GM21390 (cell line): Measurements from ENCODE around the gene ARHGEF1.

Experiments
- ATAC-seq: cut with Tn5 transposase; IDR thresholded peaks from one replicate; pipeline ENCODE4 v1.9.1; 2021; ENCODE audit not compliant: unreplicated experiment

Gene ARHGEF1, protein sequence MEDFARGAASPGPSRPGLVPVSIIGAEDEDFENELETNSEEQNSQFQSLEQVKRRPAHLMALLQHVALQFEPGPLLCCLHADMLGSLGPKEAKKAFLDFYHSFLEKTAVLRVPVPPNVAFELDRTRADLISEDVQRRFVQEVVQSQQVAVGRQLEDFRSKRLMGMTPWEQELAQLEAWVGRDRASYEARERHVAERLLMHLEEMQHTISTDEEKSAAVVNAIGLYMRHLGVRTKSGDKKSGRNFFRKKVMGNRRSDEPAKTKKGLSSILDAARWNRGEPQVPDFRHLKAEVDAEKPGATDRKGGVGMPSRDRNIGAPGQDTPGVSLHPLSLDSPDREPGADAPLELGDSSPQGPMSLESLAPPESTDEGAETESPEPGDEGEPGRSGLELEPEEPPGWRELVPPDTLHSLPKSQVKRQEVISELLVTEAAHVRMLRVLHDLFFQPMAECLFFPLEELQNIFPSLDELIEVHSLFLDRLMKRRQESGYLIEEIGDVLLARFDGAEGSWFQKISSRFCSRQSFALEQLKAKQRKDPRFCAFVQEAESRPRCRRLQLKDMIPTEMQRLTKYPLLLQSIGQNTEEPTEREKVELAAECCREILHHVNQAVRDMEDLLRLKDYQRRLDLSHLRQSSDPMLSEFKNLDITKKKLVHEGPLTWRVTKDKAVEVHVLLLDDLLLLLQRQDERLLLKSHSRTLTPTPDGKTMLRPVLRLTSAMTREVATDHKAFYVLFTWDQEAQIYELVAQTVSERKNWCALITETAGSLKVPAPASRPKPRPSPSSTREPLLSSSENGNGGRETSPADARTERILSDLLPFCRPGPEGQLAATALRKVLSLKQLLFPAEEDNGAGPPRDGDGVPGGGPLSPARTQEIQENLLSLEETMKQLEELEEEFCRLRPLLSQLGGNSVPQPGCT

GRCh38 chr19:41882568-41883462 is at the start of gene ARHGEF1:
TSS of gene ARHGEF1 (plus strand) at chr19:41883184. CDS start at chr19:41888083, 4,899 bp downstream.
- no peak for ATAC-seq

DNA sequence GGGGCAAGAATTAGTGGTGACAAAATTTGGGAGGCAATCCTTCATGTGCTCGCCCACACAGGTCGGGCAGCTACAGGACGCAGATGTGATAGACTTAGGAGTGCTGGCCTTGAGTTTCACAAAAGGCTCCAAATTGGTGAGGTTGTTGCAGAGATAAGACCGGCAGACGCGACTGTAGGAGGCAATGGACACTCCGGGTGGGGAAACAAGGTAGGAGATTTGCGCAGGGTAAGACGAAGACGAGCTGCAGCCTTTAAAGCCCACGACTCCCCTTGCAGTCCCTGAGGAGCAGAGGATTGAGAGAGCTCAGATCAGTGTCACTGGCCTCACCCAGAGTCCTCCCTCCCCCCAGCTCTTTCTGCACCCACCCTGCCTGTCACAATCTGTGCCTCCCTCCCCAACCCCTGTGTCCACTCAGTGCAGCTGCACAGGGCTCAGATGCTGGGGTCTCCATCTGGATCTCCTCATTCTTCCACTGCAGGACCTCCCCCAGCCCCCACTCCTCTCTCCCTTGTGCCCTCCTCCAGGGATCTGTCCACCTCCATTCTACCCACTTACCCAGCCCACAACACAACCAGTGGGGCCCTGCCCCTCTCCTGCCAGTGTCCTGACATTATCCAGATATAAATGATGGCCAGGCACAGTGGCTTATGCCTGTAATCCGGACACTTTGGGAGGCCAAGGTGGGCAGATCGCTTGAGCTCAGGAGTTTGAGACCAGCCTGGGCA is 44.8 kb upstream of the ARHGEF1 start:
- no peak for ATAC-seq

DNA sequence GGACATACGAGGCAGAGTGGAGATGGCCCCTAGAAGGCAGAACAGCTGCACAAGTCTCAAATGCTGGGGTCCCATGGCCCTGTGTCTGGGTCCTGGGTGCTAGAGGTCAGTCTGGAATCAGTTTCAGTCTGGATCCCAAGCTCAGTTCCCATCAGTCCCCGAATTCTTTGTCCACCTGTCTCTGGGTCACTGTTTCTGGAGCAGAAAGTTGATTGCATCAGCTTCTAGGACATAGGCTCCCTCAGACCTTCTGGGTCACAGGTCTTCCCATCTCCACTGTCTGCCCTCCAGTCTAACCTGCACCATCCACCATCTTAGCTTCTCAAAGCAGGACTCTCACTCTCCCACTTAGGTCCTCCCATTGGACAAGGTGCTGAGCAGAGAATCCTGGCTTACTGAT is 43.8 kb upstream of the ARHGEF1 start:
- ATAC-seq = no peak

DNA sequence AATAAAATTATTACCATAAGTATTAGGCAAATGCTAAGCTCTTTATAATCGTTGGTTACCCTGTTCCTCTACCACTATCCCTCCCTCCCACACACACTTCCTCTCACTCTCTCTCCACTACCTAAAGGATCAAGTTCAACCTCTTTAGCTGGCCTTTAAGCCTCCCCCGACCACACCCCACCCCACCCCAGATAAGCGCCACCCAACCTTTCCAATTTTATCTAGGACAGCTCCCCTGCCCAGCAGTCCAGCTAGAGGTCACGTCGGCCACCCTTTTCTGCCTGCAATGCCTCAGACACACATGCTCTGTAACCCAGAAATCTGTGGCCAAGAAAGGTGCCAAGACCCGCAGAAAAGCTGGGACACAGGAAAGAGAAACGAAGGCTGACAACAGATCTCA is 39.6 kb upstream of the ARHGEF1 start:
- ATAC-seq = no peak

DNA sequence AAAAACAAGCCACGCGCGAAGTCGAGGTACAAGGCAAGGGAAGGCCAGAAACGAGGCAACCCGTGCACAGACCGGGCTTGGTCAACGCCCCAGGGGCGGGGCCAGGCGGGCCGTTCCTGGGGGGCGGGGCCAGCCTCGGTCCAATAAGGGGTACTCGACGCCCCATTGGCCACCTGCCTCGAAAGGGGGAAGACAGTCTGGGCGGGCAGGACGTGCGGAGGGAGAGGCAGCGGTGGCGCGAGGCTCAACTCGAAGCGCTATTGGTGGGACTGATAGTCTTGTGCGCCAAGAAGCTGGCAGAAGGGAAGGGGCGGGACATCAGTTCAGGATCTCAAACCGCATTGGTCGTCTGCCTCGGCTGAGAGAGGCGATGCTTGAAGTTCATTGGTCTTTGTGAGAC is 38.4 kb upstream of the ARHGEF1 start, which contains the start of gene LYPD4:
Gene LYPD4, minus strand, starts transcription at position 83 of the 400 bp plus-strand sequence. CDS start 5,398 bp downstream, outside the sequence.
- ATAC-seq = no peak

GRCh38 chr19:41845001-41845050 is 38.2 kb upstream of the ARHGEF1 start, which contains the start of gene DMRTC2:
TSS of gene DMRTC2 (plus strand) at chr19:41845042. CDS start at chr19:41847429, 2,387 bp downstream.
- ATAC-seq = no peak

DNA sequence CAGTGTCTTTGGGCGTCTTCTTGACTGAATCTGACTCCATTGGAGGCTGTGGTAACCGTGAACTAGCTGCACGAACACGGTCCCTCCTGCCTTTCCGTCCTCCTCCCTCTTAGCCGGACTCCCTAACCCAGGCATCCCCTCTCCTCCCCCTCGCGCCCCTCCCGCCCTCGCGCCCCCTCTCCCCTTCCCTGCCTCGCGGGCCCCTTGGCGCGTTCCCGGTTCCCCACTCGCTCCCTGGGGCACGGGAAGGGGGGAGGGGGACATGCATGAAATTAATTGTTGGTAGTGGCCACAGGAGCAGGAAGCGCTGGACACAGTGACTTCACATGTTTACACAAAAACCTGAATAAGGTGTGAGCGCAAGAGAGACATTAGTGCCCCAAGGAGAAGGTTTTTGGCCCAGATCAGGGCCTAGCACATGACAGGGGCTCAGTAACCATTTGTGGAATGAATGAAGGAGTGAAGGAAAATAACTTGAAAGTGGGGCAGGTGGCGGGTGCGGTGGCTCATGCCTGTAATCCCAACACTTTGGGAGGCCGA is 37.9 kb upstream of the ARHGEF1 start:
- ATAC-seq = no peak

DNA sequence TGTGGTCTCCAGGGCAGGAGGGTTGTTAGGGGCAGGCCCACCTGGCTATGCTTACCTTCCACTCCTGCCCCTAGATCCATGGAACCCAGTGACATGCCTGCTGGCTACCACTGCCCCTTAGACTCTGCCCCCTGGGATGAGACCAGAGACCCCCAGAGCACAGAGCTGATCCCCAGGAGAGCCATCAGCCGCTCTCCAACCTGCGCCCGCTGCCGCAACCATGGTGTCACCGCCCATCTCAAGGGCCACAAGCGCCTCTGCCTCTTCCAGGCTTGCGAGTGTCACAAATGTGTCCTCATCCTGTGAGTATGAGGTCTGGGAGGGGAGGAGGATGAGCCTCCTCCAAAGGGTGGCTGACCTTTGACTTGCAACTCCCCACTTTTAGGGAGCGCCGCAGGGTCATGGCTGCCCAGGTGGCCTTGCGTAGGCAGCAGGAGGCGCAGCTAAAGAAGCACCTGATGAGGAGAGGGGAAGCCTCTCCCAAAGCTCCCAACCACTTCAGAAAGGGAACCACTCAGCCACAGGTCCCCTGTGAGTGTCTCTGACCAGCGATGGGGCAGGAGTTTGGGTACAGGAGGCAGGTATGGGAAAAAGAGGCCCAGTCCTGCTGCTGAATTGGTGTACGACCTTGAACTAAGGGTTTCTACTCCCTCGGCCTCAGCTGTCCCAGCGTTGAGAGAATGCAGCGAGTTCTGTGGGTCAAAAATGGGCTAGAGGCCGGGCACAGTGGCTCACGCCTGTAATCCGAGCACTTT is 35.5 kb upstream of the ARHGEF1 start:
- ATAC-seq = no peak

DNA sequence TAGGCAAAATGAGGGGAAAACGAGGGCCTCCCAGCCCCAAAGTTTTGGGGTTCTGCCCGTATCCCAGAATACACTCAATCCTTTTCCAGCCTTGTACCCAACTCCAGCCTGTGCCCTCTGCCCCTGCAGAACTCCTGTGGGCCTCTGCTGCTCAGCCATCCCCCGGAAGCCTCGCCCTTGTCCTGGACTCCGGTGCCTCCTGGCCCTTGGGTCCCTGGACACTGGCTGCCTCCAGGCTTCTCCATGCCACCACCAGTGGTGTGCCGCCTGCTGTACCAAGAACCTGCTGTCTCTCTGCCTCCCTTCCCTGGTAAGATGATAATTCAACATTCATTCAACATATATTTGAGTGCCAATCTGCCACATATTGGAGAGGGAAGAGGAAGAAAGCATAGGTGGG is 34.3 kb upstream of the ARHGEF1 start:
- no peak for ATAC-seq

GRCh38 chr19:41849067-41849466 is 33.9 kb upstream of the ARHGEF1 start:
- no peak for ATAC-seq

DNA sequence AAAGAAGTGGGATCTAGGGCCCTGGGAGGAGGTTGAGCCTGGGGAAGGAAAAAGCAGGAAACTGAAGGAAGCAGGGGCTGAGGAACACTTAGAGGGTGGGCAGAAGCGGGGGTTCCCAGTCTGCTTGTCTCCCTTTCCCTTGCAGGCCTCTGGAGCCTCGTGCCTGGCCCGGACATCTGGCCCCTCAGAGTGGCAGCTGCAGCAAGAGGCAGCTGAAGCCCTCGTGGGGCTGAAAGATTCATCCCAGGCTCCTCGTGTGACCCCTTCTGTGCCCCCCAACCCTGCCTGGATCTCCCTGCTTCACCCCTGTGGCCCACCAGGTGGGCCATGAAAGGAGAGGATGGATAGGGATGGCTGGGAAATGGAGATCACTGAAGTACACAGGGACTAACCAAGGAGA is 32.6 kb upstream of the ARHGEF1 start:
- ATAC-seq = no peak

GRCh38 chr19:41851456-41851855 is 31.5 kb upstream of the ARHGEF1 start:
- ATAC-seq = no peak

DNA sequence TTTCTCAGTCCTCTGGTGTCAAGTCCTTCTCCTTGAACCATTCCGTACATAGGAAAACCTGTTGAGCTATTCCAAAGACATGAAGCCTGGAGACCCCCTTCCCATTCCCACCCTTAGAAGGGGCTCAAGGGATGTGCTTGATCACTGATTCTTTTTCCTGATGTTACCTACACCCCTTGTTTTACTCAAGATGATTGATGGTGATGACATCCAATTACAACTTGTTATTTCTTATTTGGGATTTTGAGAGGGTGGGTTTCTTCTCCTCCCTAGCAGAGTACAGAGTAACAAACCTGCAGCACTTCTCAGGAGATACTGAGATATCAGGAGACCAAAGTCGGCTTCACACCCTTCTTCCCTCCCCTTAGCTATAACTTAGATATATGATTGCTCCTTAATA is 29.6 kb upstream of the ARHGEF1 start:
- ATAC-seq = no peak

GRCh38 chr19:41853768-41854167 is 29.2 kb upstream of the ARHGEF1 start:
- no peak for ATAC-seq

DNA sequence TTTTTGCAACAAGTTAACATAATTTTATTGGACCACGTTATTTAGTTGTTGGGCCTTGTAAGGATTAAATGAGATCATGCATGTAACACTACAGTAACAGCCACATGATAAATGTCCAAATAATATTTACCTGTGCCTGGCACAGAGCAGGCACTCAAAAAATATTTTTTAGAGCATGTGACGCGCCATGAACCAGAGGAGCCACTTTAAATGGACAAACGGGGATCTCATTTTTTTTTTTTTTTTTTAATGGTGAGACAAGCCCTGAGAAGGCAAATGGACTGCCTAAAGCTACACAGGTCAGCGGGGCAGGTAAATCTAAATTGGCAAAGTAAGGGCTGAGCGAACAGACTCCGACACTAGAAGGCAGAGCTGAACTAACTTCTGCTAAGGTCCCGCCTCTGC is 23.8 kb upstream of the ARHGEF1 start:
- no peak for ATAC-seq

GRCh38 chr19:41859618-41860418 is 23.2 kb upstream of the ARHGEF1 start, which contains the start of gene RPS19:
TSS of gene RPS19 (plus strand) at chr19:41860255. CDS start at chr19:41860775, 520 bp downstream.
- peak; percentile 71 for ATAC-seq

DNA sequence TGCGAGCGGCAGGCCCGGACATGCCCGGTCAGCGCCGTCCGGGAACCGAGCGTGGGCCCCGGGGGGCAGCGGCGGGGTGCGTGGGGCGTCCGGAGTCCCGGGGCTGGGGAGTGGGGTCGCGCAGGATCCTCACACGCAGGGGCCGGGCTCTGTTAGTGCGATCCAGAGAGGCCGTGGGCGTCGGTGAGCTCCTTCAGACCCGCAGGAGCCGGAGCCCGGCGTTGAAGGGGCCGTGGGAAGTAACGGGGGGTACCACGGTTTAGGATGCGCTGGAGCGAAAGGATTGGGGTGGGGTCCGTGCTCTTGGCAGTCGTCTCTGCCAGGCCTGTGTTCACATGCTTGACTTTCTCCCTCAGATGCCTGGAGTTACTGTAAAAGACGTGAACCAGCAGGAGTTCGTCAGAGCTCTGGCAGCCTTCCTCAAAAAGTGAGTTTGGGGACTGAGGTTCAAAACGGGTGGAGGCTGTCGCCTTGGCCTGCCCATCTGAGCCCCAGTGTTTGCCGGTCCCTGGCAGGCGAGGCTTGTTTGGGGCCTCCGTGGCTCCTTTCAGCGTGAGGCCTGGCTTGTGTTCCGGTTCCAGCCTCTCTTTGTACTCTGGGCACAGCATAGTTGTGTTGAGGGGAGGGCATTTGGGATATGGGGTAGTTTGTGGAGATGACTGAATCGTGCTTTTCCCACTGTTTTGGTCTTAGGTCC is 22.4 kb upstream of the ARHGEF1 start:
- ATAC-seq = no peak

GRCh38 chr19:41861116-41861768 is 21.7 kb upstream of the ARHGEF1 start:
- no peak for ATAC-seq
